ENCODE measurements around the gene LRRC3B.

Gene LRRC3B

DNA sequence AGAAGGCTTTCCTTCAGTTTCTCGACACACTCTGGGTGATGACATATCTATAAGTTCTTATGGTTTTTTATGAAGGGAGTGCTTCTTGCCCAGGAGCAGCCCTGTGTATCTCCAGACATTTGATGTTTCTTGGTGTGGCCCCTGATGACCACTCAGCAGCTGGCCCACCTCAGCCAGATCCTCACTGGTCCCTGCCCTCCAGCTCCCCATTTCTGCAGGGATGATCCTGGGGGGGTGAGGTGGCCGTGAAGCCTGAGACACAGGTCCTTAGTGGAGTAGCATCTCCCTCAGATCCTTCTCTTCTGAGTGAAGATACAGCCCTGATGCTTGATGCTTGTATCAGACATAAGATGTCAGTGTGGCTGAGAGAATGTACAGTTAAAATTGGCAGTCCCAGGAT is 127.7 kb downstream of the LRRC3B start (continued):
- TF ChIP-seq SALL2 (tag by site-specific recombination; IDR thresholded peaks at IDR 0.05; ENCODE audit: borderline replicate concordance) = no peak
- TF ChIP-seq GLI4 (tag by site-specific recombination; IDR thresholded peaks at IDR 0.05) = no peak
- TF ChIP-seq MZF1 (tag by site-specific recombination; IDR thresholded peaks at IDR 0.05; ENCODE audit: borderline replicate concordance) = no peak
- no peak for TF ChIP-seq ZNF140 (tag by site-specific recombination; IDR thresholded peaks at IDR 0.05)
- TF ChIP-seq ZNF473 (tag by site-specific recombination; IDR thresholded peaks at IDR 0.05) = no peak
- TF ChIP-seq, protein P1, sequence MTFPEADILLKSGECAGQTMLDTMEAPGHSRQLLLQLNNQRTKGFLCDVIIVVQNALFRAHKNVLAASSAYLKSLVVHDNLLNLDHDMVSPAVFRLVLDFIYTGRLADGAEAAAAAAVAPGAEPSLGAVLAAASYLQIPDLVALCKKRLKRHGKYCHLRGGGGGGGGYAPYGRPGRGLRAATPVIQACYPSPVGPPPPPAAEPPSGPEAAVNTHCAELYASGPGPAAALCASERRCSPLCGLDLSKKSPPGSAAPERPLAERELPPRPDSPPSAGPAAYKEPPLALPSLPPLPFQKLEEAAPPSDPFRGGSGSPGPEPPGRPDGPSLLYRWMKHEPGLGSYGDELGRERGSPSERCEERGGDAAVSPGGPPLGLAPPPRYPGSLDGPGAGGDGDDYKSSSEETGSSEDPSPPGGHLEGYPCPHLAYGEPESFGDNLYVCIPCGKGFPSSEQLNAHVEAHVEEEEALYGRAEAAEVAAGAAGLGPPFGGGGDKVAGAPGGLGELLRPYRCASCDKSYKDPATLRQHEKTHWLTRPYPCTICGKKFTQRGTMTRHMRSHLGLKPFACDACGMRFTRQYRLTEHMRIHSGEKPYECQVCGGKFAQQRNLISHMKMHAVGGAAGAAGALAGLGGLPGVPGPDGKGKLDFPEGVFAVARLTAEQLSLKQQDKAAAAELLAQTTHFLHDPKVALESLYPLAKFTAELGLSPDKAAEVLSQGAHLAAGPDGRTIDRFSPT (tag by site-specific recombination; IDR thresholded peaks at IDR 0.05) = no peak
- TF ChIP-seq, protein P2, sequence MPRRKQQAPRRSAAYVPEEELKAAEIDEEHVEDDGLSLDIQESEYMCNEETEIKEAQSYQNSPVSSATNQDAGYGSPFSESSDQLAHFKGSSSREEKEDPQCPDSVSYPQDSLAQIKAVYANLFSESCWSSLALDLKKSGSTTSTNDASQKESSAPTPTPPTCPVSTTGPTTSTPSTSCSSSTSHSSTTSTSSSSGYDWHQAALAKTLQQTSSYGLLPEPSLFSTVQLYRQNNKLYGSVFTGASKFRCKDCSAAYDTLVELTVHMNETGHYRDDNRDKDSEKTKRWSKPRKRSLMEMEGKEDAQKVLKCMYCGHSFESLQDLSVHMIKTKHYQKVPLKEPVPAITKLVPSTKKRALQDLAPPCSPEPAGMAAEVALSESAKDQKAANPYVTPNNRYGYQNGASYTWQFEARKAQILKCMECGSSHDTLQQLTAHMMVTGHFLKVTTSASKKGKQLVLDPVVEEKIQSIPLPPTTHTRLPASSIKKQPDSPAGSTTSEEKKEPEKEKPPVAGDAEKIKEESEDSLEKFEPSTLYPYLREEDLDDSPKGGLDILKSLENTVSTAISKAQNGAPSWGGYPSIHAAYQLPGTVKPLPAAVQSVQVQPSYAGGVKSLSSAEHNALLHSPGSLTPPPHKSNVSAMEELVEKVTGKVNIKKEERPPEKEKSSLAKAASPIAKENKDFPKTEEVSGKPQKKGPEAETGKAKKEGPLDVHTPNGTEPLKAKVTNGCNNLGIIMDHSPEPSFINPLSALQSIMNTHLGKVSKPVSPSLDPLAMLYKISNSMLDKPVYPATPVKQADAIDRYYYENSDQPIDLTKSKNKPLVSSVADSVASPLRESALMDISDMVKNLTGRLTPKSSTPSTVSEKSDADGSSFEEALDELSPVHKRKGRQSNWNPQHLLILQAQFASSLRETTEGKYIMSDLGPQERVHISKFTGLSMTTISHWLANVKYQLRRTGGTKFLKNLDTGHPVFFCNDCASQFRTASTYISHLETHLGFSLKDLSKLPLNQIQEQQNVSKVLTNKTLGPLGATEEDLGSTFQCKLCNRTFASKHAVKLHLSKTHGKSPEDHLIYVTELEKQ (tag by site-specific recombination; IDR thresholded peaks at IDR 0.05; ENCODE audit: borderline replicate concordance) = no peak
- TF ChIP-seq EGR2 (tag by site-specific recombination; IDR thresholded peaks at IDR 0.05; ENCODE audit: low read depth) = no peak
- no peak for TF ChIP-seq ZNF791 (tag by site-specific recombination; IDR thresholded peaks at IDR 0.05)

DNA sequence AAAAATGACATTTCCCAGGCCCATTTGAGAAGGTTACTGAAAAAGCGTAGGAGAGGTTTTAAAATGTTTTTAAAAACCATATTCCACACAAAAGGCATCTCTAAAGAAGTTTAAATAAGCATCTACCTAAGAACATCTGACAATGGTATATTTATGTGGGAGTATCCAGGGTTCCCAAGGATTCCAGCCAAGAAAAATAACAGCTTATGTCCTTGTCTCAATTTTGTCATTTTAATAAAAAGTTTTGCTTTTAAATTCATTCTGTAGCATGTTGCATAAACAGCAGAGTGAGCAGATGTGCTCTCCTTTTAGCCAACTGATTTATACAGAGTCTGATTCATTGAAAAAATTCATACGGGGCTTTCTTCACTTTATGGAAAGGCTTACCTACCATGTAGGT is 129.9 kb downstream of the LRRC3B start:
- Histone ChIP-seq H3K27ac (ENCODE audit: extremely low read depth, low read depth, low read length) (no peak overlapping the region), H3K4me3 (ENCODE audit: low read depth, low read length) (no peak overlapping the region), H3K36me3 (ENCODE audit: control insufficient read depth in 2 of 2, insufficient read depth in 1 of 2, low read length in 2 of 2) (no peaks in the 10 kb centered on the region), H3K4me1 (ENCODE audit: control insufficient read depth, insufficient read depth, low read length) (no peaks in the 10 kb centered on the region), H3K9me3 (ENCODE audit: control insufficient read depth, insufficient read depth, low read depth, low read length) (no peaks in the 10 kb centered on the region)
- TF ChIP-seq ZNF394 (tag by site-specific recombination; IDR thresholded peaks at IDR 0.05; ENCODE audit: borderline replicate concordance) (no peak), ZNF37A (tag by site-specific recombination; IDR thresholded peaks at IDR 0.05) (no peak), ZNF843 (tag by site-specific recombination; IDR thresholded peaks at IDR 0.05) (no peak), GLI2 (tag by site-specific recombination; IDR thresholded peaks at IDR 0.05; ENCODE audit: borderline replicate concordance, low read depth) (no peak), ZNF416 (tag by site-specific recombination; IDR thresholded peaks at IDR 0.05) (no peak), SALL2 (tag by site-specific recombination; IDR thresholded peaks at IDR 0.05; ENCODE audit: borderline replicate concordance) (no peak), KLF16 (tag by site-specific recombination; IDR thresholded peaks at IDR 0.05) (no peak), ZNF530 (tag by site-specific recombination; IDR thresholded peaks at IDR 0.05; ENCODE audit: low read depth) (no peak)
- TF ChIP-seq, protein P1 (tag by site-specific recombination; IDR thresholded peaks at IDR 0.05) = no peak
- ChIA-PET CTCF (no interaction called here), POLR2A (no interaction called here)

DNA sequence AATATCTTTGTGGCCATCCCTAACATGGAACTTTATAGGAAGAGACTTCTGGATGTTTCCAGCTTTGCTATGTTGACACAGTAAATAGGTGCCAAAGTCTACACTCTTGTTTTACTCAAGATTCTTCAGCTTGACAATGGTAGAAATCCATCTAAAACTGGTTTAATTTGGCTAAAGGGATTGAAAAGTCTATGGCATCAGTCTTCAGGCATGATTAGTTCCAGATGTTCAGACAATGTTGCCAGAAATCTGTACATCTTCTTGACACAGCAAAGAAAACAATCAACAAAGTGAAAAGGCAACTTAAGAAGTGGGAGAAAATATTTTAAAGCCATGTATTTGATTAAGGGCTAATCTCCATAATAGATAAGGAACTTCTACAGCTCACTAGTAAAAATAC is 130.5 kb downstream of the LRRC3B start:
- ChIA-PET POLR2A (no interaction called here), CTCF (no interaction called here)
- H3K4me1 ChIP-seq (ENCODE audit: control insufficient read depth, insufficient read depth, low read length) = no peaks in the 10 kb centered on the region
- no peak overlapping the region for H3K27ac ChIP-seq (ENCODE audit: extremely low read depth, low read depth, low read length)
- H3K9me3 ChIP-seq (ENCODE audit: control insufficient read depth, insufficient read depth, low read depth, low read length) = no peaks in the 10 kb centered on the region
- no peak overlapping the region for H3K4me3 ChIP-seq (ENCODE audit: low read depth, low read length)
- no peaks in the 10 kb centered on the region for H3K36me3 ChIP-seq (ENCODE audit: control insufficient read depth in 2 of 2, insufficient read depth in 1 of 2, low read length in 2 of 2)
- TF ChIP-seq ZNF211 (tag by site-specific recombination; IDR thresholded peaks at IDR 0.05; ENCODE audit: low read depth) (no peak), ZNF530 (tag by site-specific recombination; IDR thresholded peaks at IDR 0.05; ENCODE audit: low read depth) (no peak), ZNF76 (tag by site-specific recombination; IDR thresholded peaks at IDR 0.05; ENCODE audit: borderline replicate concordance, low read depth) (no peak), ZNF24 (tag by site-specific recombination; IDR thresholded peaks at IDR 0.05) (no peak), ZNF391 (tag by site-specific recombination; IDR thresholded peaks at IDR 0.05; ENCODE audit: borderline replicate concordance, low read depth) (no peak), HOXC10 (CRISPR knock-in tag; IDR thresholded peaks at IDR 0.05) (no peak)
- TF ChIP-seq, protein P3, sequence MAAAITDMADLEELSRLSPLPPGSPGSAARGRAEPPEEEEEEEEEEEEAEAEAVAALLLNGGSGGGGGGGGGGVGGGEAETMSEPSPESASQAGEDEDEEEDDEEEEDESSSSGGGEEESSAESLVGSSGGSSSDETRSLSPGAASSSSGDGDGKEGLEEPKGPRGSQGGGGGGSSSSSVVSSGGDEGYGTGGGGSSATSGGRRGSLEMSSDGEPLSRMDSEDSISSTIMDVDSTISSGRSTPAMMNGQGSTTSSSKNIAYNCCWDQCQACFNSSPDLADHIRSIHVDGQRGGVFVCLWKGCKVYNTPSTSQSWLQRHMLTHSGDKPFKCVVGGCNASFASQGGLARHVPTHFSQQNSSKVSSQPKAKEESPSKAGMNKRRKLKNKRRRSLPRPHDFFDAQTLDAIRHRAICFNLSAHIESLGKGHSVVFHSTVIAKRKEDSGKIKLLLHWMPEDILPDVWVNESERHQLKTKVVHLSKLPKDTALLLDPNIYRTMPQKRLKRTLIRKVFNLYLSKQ (tag by site-specific recombination; IDR thresholded peaks at IDR 0.05; ENCODE audit: borderline replicate concordance) = no peak

All from HEK293 (cell line).